Chondrocyte (in vitro differentiated cells): ENCODE results near the gene MRPS22. TPM values are rescaled to one million over a fixed set of nuclear protein-coding genes. Genes with fewer than 3 reads are reported as not detected.

Experiments
- DNase-seq: peaks from one replicate; pipeline ENCODE4 v3.0.0; 2021; ENCODE audit warnings: mixed read lengths, low spot score
- H3K27ac Mint-ChIP-seq: one replicate; pipeline ENCODE4 v1.8.0; 2021; ENCODE audit warnings: mild to moderate bottlenecking, moderate library complexity, mixed read lengths; ENCODE audit not compliant: unreplicated experiment
- H3K27me3 Mint-ChIP-seq: 2 replicates; pipeline ENCODE4 v1.8.0; 2021; ENCODE audit warnings: low read depth, mixed read lengths
- H3K36me3 Mint-ChIP-seq: 2 replicates; pipeline ENCODE4 v1.8.0; 2021; ENCODE audit warnings: low read depth, mixed read lengths
- H3K4me1 Mint-ChIP-seq: 2 replicates; pipeline ENCODE4 v1.8.0; 2021; ENCODE audit warnings: low read depth, mild to moderate bottlenecking, mixed read lengths
- H3K4me3 Mint-ChIP-seq: one replicate; pipeline ENCODE4 v1.8.0; 2021; ENCODE audit warnings: mild to moderate bottlenecking, moderate library complexity, mixed read lengths; ENCODE audit not compliant: unreplicated experiment
- H3K9me3 Mint-ChIP-seq: 2 replicates; pipeline ENCODE4 v1.8.0; 2021; ENCODE audit warnings: low read depth, mixed read lengths
- total RNA-seq: library from RNA; stranded (reverse); gene quantifications from 3 replicates; pipeline ENCODE4 v1.2.1, GENCODE V29; 2021
- TF ChIP-seq, protein P1 (sequence below): fragments of 200-600 bp; sonication (generic); IDR thresholded peaks from 2 replicates; pipeline ENCODE4 v1.5.0; 2021; ENCODE audit warnings: antibody characterized with exemption, mild to moderate bottlenecking, moderate library complexity

Gene MRPS22
- total RNA-seq, 1 donor from 2014 or later = 29.5 TPM

DNA sequence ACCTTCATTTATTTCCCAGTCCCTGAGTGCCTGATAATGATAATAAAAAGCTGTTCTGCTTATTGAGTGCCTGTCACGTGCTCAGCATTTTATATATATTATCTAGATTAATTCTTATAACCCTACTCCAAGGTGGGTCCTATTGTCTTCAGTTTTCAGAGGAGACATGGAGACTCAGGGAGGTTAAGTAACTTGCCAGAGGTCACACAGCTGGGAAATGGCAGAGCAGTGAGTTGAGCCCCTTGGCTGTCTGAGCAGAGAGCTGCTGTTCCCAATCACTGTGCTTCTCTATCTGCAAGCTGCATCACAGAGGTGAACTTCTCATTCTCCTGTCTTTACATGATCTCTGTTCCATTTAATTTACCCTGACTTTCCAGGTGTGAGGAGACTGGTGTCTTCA is 32.3 kb upstream of the MRPS22 start:
- Mint-ChIP-seq H3K27me3 (peaks cover 17% of the 10 kb centered on the region), H3K27ac (no peak overlapping the region), H3K9me3 (no peaks in the 10 kb centered on the region), H3K4me1 (peaks cover 17% of the 10 kb centered on the region), H3K36me3 (no peaks in the 10 kb centered on the region), H3K4me3 (no peak overlapping the region)
- no peak for DNase-seq
- TF ChIP-seq, protein P1, sequence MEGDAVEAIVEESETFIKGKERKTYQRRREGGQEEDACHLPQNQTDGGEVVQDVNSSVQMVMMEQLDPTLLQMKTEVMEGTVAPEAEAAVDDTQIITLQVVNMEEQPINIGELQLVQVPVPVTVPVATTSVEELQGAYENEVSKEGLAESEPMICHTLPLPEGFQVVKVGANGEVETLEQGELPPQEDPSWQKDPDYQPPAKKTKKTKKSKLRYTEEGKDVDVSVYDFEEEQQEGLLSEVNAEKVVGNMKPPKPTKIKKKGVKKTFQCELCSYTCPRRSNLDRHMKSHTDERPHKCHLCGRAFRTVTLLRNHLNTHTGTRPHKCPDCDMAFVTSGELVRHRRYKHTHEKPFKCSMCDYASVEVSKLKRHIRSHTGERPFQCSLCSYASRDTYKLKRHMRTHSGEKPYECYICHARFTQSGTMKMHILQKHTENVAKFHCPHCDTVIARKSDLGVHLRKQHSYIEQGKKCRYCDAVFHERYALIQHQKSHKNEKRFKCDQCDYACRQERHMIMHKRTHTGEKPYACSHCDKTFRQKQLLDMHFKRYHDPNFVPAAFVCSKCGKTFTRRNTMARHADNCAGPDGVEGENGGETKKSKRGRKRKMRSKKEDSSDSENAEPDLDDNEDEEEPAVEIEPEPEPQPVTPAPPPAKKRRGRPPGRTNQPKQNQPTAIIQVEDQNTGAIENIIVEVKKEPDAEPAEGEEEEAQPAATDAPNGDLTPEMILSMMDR = no peak

DNA sequence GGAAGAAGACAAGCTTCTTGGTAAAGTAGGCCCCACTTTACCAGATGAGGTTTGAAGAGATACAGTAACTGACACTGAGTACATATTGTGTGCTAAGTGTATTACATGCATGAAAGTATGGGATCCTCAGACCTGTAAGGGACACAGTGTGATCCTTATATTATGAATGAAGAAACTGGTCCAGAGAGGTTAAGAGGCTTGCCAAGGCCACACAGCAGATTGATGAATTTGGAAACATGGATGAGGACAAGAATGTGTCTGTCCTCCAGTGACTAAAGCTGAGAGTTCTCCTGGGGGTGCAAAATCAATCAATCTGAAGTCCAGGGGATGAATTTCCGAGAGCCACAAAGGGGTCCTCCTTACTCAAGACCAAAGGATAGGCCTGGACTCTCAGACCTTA is 31.4 kb upstream of the MRPS22 start:
- H3K9me3 Mint-ChIP-seq = no peaks in the 10 kb centered on the region
- DNase-seq = no peak
- H3K4me3 Mint-ChIP-seq = no peak overlapping the region
- no peaks in the 10 kb centered on the region for H3K36me3 Mint-ChIP-seq
- H3K4me1 Mint-ChIP-seq = peaks cover 17% of the 10 kb centered on the region
- peaks cover 20% of the 10 kb centered on the region for H3K27me3 Mint-ChIP-seq
- TF ChIP-seq, protein P1 = no peak
- H3K27ac Mint-ChIP-seq = no peak overlapping the region

DNA sequence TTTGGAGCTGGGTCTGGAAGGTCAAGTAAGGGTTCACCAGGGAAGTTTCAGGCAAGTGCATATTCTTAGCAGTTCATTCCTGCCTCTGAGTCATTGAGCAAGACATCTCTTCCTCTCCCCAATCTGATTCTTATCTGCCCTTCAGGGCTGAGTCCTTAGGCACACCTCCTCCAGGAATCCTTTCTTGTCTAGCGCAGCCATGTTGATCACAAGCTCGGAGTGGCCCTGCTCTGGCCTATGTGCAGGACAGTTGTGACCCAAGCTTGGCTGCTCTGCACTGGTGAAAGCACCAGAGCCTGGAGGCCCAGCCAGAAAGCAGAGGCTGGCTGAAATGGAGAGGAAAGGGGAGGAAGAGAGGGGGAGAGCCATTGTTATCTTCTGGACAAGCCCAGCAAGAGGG is 30.9 kb upstream of the MRPS22 start:
- H3K9me3 Mint-ChIP-seq = no peaks in the 10 kb centered on the region
- H3K36me3 Mint-ChIP-seq = no peaks in the 10 kb centered on the region
- TF ChIP-seq, protein P1 = no peak
- H3K27me3 Mint-ChIP-seq = peaks cover 20% of the 10 kb centered on the region
- no peak overlapping the region for H3K27ac Mint-ChIP-seq
- H3K4me3 Mint-ChIP-seq = no peak overlapping the region
- H3K4me1 Mint-ChIP-seq = peaks cover 17% of the 10 kb centered on the region
- DNase-seq = no peak

DNA sequence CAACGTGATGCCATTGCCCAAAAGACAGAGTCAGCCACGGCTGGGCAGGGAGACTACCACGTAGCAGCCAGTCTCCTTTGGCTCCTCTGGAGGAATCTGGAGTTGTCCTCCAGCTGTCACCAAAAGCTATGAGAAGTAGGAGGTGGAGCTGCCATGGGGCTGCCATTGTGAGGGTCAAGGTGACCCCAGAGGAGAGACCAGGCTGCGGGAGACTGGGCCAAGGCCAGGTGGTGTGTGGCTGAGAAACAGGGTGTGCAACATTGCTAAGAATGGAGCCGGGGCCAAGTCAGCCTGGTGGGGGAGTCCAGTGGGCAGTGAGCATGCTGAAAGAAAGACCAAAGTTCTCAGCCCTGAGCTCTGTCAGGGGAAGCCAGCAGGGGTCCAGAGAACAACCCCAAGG is 29.9 kb upstream of the MRPS22 start:
- TF ChIP-seq, protein P1 = no peak
- DNase-seq = no peak
- no peaks in the 10 kb centered on the region for H3K36me3 Mint-ChIP-seq
- H3K4me1 Mint-ChIP-seq = peaks cover 12% of the 10 kb centered on the region
- H3K27me3 Mint-ChIP-seq = peaks cover 26% of the 10 kb centered on the region
- no peaks in the 10 kb centered on the region for H3K9me3 Mint-ChIP-seq
- H3K4me3 Mint-ChIP-seq = no peak overlapping the region
- H3K27ac Mint-ChIP-seq = no peak overlapping the region

DNA sequence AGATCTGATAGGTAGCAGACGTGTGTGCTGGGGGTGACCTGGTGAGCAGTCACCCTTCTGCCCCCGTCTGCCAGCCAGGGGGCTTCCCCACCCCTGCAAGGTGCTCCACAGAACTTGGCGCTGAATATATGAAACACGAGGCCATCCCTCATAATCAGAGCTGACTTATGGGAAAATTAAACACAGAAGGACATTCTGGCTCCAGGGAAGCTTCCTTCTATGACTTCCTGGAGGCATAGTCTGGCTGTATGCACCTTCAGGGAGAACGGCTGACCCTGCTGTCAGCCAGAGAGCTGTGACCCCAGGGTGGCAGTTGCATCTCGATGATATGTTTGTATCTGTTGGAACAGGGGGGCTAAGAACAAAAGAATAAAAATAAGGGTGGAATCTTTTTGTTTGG is 26.6 kb upstream of the MRPS22 start:
- H3K4me1 Mint-ChIP-seq = no peaks in the 10 kb centered on the region
- H3K4me3 Mint-ChIP-seq = no peak overlapping the region
- H3K27ac Mint-ChIP-seq = no peak overlapping the region
- TF ChIP-seq, protein P1 = no peak
- no peaks in the 10 kb centered on the region for H3K36me3 Mint-ChIP-seq
- DNase-seq = no peak
- peaks cover 42% of the 10 kb centered on the region for H3K27me3 Mint-ChIP-seq
- no peaks in the 10 kb centered on the region for H3K9me3 Mint-ChIP-seq
